IPS-15b (cell line): ENCODE data around the gene GGPS1.
A peak's percentile ranks its signal among the peaks of the same experiment; 100 is the strongest.
"Not testable (repeated sequence)": the region's sequence is repeated elsewhere in the genome, so short reads cannot be mapped to it uniquely, and the experiment has no call there.

Experiments
- H3K27me3 ChIP-seq: one replicate; pipeline ENCODE4 v1.6.1; 2013; ENCODE audit warnings: low read length; ENCODE audit not compliant: control insufficient read depth, insufficient read depth
- H3K36me3 ChIP-seq: one replicate; pipeline ENCODE4 v1.6.1; 2013; ENCODE audit warnings: low read length; ENCODE audit not compliant: control insufficient read depth, insufficient read depth
- H3K4me1 ChIP-seq: one replicate; pipeline ENCODE4 v1.6.1; 2013; ENCODE audit warnings: mild to moderate bottlenecking, low read length; ENCODE audit not compliant: control insufficient read depth, insufficient read depth
- H3K4me3 ChIP-seq: one replicate; pipeline ENCODE4 v1.5.1; 2013; ENCODE audit warnings: low read depth, low read length
- H3K9ac ChIP-seq: one replicate; pipeline ENCODE4 v1.6.1; 2013; ENCODE audit warnings: low read depth, mild to moderate bottlenecking, low read length
- H3K9me3 ChIP-seq: one replicate; pipeline ENCODE4 v1.6.1; 2013; ENCODE audit warnings: mild to moderate bottlenecking, low read length; ENCODE audit not compliant: control insufficient read depth, insufficient read depth

GGPS1 gene

DNA sequence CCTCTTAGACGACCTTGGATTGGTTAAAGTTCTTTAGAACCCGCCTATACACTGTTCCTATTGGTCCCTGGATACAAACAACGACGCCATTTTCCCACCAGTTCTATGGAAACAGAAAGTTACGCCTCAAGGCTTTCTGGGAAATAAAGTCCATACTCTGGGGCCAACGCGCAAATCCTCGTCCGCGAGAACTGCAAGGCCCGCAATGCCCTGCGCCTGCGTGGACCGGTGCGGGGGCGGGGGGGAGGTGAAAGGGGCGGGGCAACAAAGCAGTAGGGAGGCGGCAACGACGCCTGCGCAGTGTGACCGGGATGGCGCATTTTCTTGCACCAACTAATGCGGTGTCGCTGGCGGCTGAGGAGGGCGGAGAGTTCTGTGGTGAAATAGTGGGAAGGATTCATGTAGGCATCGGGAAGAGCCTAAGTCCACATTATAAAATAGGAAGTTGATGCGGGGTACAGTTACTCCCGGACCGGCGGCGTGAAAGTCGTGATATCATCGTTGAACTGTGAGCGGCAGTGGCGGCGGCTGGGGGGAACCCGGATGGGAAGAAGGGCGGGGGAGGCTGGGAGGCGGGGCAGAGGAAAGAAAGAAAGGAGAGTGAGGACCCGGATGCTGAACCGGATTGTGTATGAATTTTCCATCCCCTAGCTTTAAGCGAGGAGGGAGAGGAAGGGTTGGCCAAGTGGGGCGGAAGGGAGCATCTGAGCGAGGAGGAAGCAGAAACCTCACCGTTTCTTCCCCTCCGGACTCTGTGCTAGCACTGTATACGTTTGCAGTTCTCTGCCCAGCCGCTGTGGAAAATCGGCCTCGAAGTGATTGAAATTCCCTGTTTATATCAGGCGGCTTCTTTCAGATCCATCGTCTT, at the start of gene GGPS1:
GGPS1 (plus strand) TSS at position 300 of the 868 bp plus-strand sequence. CDS start 6,695 bp downstream, outside the sequence.
- Histone ChIP-seq H3K4me1 (peaks cover 2% of the 10 kb centered on the region), H3K9me3 (no peaks in the 10 kb centered on the region), H3K36me3 (no peaks in the 10 kb centered on the region), H3K27me3 (no peaks in the 10 kb centered on the region), H3K4me3 (peak within 1 kb of the TSS; percentile 83), H3K9ac (peak within 1 kb of the TSS; percentile 84)

DNA sequence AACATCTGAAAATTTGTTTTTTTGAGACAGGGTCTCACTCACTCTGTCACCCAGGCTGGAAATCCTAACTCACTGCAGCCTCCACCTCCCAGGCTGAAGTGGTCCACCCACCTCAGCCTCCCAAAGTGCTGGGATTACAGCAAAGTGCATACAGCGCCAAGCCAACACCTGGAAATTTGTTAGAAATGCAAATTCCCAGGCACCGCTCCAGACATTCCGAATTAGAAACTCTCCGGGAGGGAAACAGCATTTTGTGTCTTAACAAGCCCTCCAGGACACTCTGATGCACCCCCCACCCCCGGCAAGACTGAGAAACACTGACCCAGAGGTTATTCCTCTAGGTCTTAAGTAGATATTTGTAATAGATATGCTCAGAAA, 49.5 kb upstream of the GGPS1 start:
- H3K9ac ChIP-seq: no peak overlapping the region
- H3K4me3 ChIP-seq: no peak overlapping the region
- H3K9me3 ChIP-seq: no peaks in the 10 kb centered on the region
- H3K27me3 ChIP-seq: no peaks in the 10 kb centered on the region
- peaks cover 3% of the 10 kb centered on the region for H3K4me1 ChIP-seq
- no peaks in the 10 kb centered on the region for H3K36me3 ChIP-seq

DNA sequence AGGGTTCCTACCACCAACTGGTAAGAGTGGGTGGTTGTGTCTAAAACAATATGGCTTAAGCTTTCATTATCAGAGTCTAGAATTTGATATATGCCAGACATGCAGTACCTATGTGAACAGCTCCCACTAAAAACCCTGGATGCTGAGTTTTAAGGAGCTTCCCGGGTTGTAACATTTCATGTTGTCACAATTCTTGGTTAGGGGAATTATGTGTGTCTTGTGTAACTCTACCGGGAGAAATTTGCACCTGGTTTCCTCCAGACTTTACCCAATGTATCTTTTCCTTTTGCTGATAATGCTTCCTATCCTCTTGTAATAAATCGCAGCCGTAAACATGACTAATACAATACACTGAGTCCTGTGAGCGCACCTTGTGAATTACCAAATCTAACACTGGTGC, 48.7 kb upstream of the GGPS1 start:
- Histone ChIP-seq H3K36me3 (no peaks in the 10 kb centered on the region), H3K9me3 (no peaks in the 10 kb centered on the region), H3K4me1 (peaks cover 3% of the 10 kb centered on the region), H3K27me3 (no peaks in the 10 kb centered on the region), H3K9ac (no peak overlapping the region), H3K4me3 (no peak overlapping the region)

DNA sequence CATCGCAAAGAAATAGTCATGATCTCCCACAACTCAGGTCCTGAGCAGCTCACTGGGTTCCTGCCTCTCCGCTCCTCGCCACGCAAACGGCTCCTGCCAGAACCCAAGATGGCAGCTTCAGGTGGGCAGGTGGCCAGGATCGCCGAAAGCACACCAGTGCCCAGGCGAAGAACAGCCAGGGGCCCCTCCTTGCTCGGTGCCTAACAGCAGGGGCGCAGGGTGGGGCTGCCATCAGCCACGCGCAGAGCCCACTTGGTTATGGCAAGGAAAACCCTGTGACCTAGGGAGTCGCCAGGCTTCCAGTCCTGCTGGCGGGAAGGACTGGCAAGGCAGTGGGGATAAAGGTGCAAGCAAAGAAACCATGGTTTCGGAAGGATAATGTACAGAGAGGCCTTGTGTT, 47.9 kb upstream of the GGPS1 start:
- Histone ChIP-seq H3K27me3 (no peaks in the 10 kb centered on the region), H3K9ac (no peak overlapping the region), H3K4me1 (peaks cover 3% of the 10 kb centered on the region), H3K36me3 (no peaks in the 10 kb centered on the region), H3K9me3 (no peaks in the 10 kb centered on the region), H3K4me3 (no peak overlapping the region)

DNA sequence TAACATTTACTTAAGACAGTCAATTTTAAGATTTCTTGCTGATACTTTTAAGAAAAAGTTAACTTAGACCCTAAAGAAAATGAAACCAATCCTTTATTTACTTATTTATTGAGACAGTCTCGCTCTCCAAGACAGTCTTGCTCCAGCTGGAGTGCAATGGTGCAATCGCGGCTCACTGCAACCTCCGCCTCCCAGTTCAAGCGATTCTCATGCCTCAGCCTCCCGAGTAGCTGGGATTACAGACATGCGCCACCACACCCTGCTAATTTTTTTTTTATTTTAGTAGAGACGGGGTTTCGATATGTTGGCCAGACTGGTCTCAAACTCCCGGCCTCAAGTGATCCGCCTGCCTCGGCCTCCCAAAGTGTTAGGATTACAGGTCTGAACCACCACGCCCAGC, 44.7 kb upstream of the GGPS1 start:
- H3K9me3 ChIP-seq, H3K4me1 ChIP-seq, H3K9ac ChIP-seq, H3K27me3 ChIP-seq, H3K4me3 ChIP-seq, H3K36me3 ChIP-seq: not testable (repeated sequence)

DNA sequence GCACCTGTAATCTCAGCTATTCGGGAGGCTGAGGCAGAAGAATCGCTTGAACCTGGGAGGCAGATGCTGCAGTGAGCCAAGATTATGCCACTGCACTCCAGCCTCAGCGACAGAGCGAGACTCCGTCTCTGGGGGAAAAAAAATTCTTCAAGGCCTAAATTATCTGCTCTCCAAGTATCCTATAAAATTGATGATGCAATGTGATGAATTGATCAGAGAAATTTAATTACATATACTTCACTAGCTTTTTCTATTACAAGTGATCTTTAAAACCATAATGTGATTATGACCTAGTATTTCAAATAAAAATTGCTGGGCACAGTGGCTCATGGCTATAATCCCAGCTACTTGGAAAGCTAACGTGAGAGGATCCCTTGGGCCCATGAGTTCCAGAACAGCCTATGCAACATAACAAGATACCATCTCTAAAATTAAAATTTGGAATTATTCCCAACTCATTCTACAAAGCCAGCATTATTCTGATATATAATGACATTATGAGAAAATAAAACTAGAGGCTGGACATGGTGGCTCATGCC, 44.1 kb upstream of the GGPS1 start:
- no peak overlapping the region for H3K9ac ChIP-seq
- H3K9me3 ChIP-seq: no peaks in the 10 kb centered on the region
- no peaks in the 10 kb centered on the region for H3K36me3 ChIP-seq
- no peaks in the 10 kb centered on the region for H3K4me1 ChIP-seq
- H3K27me3 ChIP-seq: no peaks in the 10 kb centered on the region
- no peak overlapping the region for H3K4me3 ChIP-seq

DNA sequence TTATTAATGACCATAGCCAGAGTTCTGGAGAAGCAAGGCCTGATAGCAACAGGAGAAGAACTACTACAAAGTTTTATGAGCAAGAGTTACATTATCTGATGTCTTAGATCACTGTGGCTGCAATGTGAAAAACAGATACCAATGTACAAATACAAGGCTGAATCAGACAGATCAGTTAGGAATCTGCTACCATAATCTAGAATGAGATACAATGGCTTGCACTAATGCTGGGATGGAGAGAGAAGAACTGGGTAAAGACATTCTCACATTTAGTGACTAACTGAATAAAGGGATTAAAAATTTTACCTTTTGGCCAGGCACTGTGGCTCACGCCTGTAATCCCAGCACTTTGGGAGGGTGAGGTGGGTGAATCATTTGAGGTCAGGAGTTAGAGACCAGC, 41.7 kb upstream of the GGPS1 start:
- Histone ChIP-seq H3K9me3 (no peaks in the 10 kb centered on the region), H3K36me3 (no peaks in the 10 kb centered on the region), H3K27me3 (no peaks in the 10 kb centered on the region), H3K9ac (no peak overlapping the region), H3K4me1 (no peaks in the 10 kb centered on the region), H3K4me3 (no peak overlapping the region)

DNA sequence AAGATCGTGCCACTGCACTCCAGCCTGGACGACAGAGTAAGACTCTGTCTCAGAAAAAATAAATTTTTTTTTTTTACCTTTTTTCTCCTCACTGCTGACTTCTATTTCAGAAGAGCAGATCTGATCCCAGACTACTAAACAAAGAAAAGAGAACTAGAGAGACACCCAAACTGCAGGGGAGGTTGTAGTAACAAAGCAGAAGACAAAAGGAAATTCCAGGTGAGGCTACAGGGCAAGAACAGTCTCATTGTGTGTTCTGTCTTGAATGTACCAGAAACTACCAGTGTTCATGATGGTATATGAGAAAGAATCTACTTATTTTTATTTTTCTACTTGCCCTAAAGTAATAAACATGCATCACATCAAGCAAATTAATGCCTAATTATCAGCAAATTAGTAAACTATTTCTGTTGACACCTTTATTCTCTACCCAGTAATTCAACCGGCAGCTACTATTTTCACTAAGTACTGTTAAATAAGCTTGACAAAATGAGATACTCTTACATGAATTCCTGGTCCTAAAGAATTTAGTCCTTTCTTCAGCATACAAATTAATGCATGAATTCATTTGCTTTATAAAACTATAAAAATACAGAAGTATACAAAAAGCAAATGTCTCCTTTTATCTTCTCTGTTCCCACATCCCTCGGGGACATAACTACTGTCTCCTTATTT, 41.0 kb upstream of the GGPS1 start:
- Histone ChIP-seq H3K9me3 (no peaks in the 10 kb centered on the region), H3K27me3 (no peaks in the 10 kb centered on the region), H3K36me3 (no peaks in the 10 kb centered on the region), H3K9ac (no peak overlapping the region), H3K4me1 (no peaks in the 10 kb centered on the region), H3K4me3 (no peak overlapping the region)

DNA sequence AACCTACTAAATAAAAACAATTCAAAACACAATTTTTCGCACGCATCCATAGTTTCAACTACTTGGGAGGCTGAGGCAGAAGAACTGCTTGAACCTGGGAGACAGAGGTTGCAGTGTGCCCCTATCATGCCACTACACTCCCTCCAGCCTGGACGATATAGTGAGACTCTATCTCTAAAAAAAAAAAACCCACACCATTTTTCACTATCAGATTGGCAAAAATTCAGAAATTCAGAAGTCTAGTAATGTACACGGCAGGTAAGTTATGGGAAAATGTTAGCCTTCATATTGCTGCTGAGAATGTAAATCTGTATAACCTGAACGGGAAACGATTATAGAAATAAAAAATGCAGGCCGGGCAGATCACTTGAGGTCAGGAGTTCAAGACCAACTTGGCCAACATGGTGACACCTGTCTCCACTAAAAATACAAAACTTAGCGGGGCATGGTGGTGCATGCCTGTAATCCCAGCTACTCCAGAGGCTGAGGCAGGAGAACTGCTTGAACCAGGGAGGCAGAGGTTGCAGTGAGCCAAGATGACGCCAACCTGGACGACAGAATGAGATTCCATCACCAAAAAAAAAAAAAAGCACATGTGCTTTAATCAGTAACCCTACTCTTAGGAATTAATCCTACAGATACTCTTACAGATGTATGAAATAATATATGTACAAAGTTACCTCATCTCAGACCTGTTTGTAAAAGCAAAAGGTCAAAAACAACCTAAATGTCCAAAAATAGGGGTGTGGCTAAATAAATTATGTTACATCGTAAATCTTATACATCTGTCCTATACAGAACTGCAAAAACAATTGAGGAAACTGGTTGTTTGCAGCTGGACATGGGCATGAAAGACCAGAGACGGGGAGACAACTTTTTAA, 38.3 kb upstream of the GGPS1 start:
- no peaks in the 10 kb centered on the region for H3K27me3 ChIP-seq
- no peaks in the 10 kb centered on the region for H3K36me3 ChIP-seq
- H3K4me1 ChIP-seq: no peaks in the 10 kb centered on the region
- no peak overlapping the region for H3K4me3 ChIP-seq
- no peaks in the 10 kb centered on the region for H3K9me3 ChIP-seq
- no peak overlapping the region for H3K9ac ChIP-seq

DNA sequence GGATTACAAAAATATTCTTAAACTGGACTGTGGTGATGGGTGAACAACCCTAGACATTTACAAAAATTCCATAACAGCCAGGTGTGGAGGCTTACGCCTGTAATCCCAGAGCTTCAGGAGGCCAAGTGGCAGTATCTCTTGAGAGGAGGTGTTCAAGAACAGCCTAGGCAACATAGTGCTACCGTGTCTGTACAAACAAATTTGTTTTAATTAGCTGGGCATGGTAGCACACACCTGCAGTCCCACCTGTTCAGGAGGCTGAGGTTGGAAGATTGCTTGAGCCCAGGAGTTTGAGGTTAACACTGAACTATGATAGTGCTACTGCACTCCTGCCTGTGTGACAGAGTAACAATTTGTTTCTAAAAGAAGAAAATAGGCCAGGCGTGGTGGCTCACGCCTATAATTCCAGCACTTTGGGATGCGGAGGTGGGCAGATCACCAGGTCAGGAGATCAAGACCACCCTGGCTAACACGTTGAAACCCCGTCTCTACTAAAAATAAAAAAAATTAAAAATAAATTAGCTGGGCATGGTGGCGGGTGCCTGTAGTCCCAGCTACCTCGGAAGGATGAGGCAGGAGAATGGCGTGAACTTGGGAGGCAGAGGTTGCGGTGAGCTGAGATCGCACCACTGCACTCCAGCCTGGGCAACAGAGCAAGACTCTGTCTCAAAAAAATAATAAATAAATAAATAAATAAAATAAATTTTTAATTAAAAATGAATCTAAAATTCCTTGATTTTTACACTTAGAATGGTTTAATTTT, 37.4 kb upstream of the GGPS1 start:
- H3K9ac ChIP-seq: no peak overlapping the region
- no peak overlapping the region for H3K4me3 ChIP-seq
- H3K4me1 ChIP-seq: no peaks in the 10 kb centered on the region
- no peaks in the 10 kb centered on the region for H3K27me3 ChIP-seq
- no peaks in the 10 kb centered on the region for H3K9me3 ChIP-seq
- H3K36me3 ChIP-seq: no peaks in the 10 kb centered on the region

DNA sequence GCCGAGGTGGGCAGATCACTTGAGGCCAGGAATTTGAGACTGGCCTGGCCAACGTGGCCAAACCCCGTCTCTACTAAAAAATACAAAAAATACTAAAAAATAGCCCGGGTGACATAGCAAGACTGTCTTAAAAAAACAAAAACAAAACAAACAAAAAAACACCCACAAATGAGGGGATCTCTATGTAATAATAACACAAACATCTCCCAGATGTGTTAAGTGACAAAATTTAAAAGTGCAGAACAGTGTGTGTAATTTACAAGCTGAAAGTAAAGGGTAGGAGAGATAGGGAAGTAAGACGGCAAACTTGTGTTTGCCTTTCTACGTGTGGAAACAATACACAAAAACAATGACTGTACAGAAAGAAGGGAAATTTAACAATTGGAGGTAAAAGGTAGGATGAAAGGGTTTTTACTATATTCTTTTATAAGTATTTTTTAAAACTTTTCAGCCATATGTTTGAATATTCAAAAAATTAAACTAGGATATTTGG, 36.7 kb upstream of the GGPS1 start:
- Histone ChIP-seq H3K4me1 (no peaks in the 10 kb centered on the region), H3K27me3 (no peaks in the 10 kb centered on the region), H3K4me3 (no peak overlapping the region), H3K9me3 (no peaks in the 10 kb centered on the region), H3K36me3 (no peaks in the 10 kb centered on the region), H3K9ac (no peak overlapping the region)
